HepG2 (cell line): ENCODE data around the gene SLC31A2. TPM values are rescaled to one million over a fixed set of nuclear protein-coding genes. Genes with fewer than 3 reads are reported as not detected.
A peak's percentile ranks its signal among the peaks of the same experiment; 100 is the strongest.

ENCODE experiments used
- BCL6 ChIP-seq: IDR thresholded peaks from 2 replicates; pipeline ENCODE4 v1.6.1; 2016; ENCODE audit warnings: missing genetic modification reagents, missing compliant biosample characterization
- BHLHE40 ChIP-seq: IDR thresholded peaks from 2 replicates; pipeline ENCODE4 v1.6.1; 2011; ENCODE audit warnings: low read length, improper control_type of control experiment
- ISL2 ChIP-seq: sonication (generic); formaldehyde crosslinking; IDR thresholded peaks from 2 replicates; pipeline ENCODE4 v1.5.0; 2020; ENCODE audit warnings: missing genetic modification reagents
- MAX ChIP-seq: IDR thresholded peaks from 2 replicates; pipeline ENCODE4 v1.6.1; 2012; ENCODE audit warnings: inconsistent platforms
- MLX ChIP-seq: IDR thresholded peaks from 2 replicates; pipeline ENCODE4 v1.6.1; 2016
- PRDM4 ChIP-seq: sonication (generic); formaldehyde crosslinking; IDR thresholded peaks from 2 replicates; pipeline ENCODE4 v1.9.0; 2021; ENCODE audit warnings: missing genetic modification reagents, borderline replicate concordance
- RXRA ChIP-seq: sonication (generic); formaldehyde crosslinking; IDR thresholded peaks from 2 replicates; pipeline ENCODE4 v1.5.1; 2020; ENCODE audit warnings: missing genetic modification reagents
- SOX6 ChIP-seq, 2 experiments: fragments of 450-650 bp in 1 of 2; sonication (generic) in 1 of 2; formaldehyde crosslinking in 1 of 2; IDR thresholded peaks; 2 replicates each; pipeline versions ENCODE4 v1.4.0 to v1.6.1; 2017 to 2020; ENCODE audit warnings: antibody characterized with exemption in 1 of 2, mild to moderate bottlenecking in 1 of 2, missing genetic modification reagents in 1 of 2
- TOPORS ChIP-seq: sonication (generic); formaldehyde crosslinking; IDR thresholded peaks from 2 replicates; pipeline ENCODE4 v1.8.0; 2023; ENCODE audit warnings: mild to moderate bottlenecking, missing genetic modification reagents
- XBP1 ChIP-seq: sonication (generic); formaldehyde crosslinking; IDR thresholded peaks from 2 replicates; pipeline ENCODE4 v1.5.0; 2020; ENCODE audit warnings: missing genetic modification reagents
- YY1 ChIP-seq: IDR thresholded peaks from 2 replicates; pipeline ENCODE4 v1.6.1; 2011; ENCODE audit warnings: low read length, low read depth, moderate library complexity, mild to moderate bottlenecking; ENCODE audit not compliant: insufficient read depth, insufficient replicate concordance
- ZBTB8A ChIP-seq: sonication (generic); formaldehyde crosslinking; IDR thresholded peaks from 2 replicates; pipeline ENCODE4 v1.4.0; 2020; ENCODE audit warnings: mild to moderate bottlenecking, low read depth, missing genetic modification reagents, borderline replicate concordance
- ZNF10 ChIP-seq: sonication (generic); formaldehyde crosslinking; IDR thresholded peaks from 2 replicates; pipeline ENCODE4 v1.4.0; 2020; ENCODE audit warnings: mild to moderate bottlenecking, low read depth, missing genetic modification reagents, borderline replicate concordance
- ZNF160 ChIP-seq: sonication (generic); formaldehyde crosslinking; IDR thresholded peaks from 2 replicates; pipeline ENCODE4 v1.8.0; 2022; ENCODE audit warnings: mild to moderate bottlenecking, inconsistent platforms, missing genetic modification reagents
- ZNF180 ChIP-seq: sonication (generic); formaldehyde crosslinking; IDR thresholded peaks from 2 replicates; pipeline ENCODE4 v1.4.0; 2020; ENCODE audit warnings: low read depth, missing genetic modification reagents, borderline replicate concordance
- ZNF280D ChIP-seq: sonication (generic); formaldehyde crosslinking; IDR thresholded peaks from 2 replicates; pipeline ENCODE4 v1.5.1; 2020; ENCODE audit warnings: mild to moderate bottlenecking, missing genetic modification reagents
- ZNF317 ChIP-seq: sonication (generic); formaldehyde crosslinking; IDR thresholded peaks from 2 replicates; pipeline ENCODE4 v1.5.0; 2020; ENCODE audit warnings: mild to moderate bottlenecking, missing genetic modification reagents
- ZNF572 ChIP-seq: sonication (generic); formaldehyde crosslinking; IDR thresholded peaks from 2 replicates; pipeline ENCODE4 v1.5.1; 2020; ENCODE audit warnings: mild to moderate bottlenecking, missing genetic modification reagents
- ZNF580 ChIP-seq: IDR thresholded peaks from 2 replicates; pipeline ENCODE4 v1.6.1; 2016; ENCODE audit warnings: low read depth, borderline replicate concordance
- ZNF629 ChIP-seq: sonication (generic); formaldehyde crosslinking; conservative IDR thresholded peaks from 2 replicates; pipeline ENCODE4 v1.5.0; 2020; ENCODE audit warnings: missing genetic modification reagents
- ZNF788 ChIP-seq: sonication (generic); formaldehyde crosslinking; IDR thresholded peaks from 2 replicates; pipeline ENCODE4 v1.5.0; 2020; ENCODE audit warnings: mild to moderate bottlenecking, missing genetic modification reagents, borderline replicate concordance
- ZSCAN9 ChIP-seq: IDR thresholded peaks from 2 replicates; pipeline ENCODE4 v1.6.1; 2016; ENCODE audit warnings: borderline replicate concordance
- polyA plus RNA-seq, 8 experiments: library from polyadenylated mRNA; depleted of rRNA in 3 of 8; stranded (reverse) in 7 of 8; unstranded in 1 of 8; fragments of >200 nt; fragmentation: Illumina TruSeq in 4 of 8; extraction: Trizol in 4 of 8; gene quantifications; 2 replicates each; pipeline versions ENCODE4 v1.2.1 to v1.2.3, GENCODE V29; 2011 to 2016; ENCODE audit warnings: low read depth in 4 of 8, missing spikeins in 1 of 8, mixed read lengths in 1 of 8; ENCODE audit not compliant: insufficient read depth in 1 of 8
- total RNA-seq, 5 experiments: library from RNA; depleted of rRNA; stranded (reverse); fragments of >200 nt; fragmentation: Illumina TruSeq; extraction: Trizol; gene quantifications; 2 replicates each; pipeline ENCODE4 v1.2.3, GENCODE V29; 2016; ENCODE audit warnings: low read depth in 1 of 5

The SLC31A2 gene
- total and polyA plus RNA-seq, 2 of the 13 experiments (the other 11 are each of a cell fraction or from before 2014, with no cell fraction given), result 9.3 to 10.2 TPM

- peak; percentile 37; the same call in 1 of the 2 replicates for TF ChIP-seq ZNF280D (CRISPR knock-in tag)
- no peak for TF ChIP-seq XBP1
- TF ChIP-seq MAX, result no peak
- no peak for TF ChIP-seq ZNF10 (CRISPR knock-in tag)
- TF ChIP-seq ZNF629 (CRISPR knock-in tag), result 0 out of 2 replicates have a peak, but pooled peaks have one; percentile 16
- TF ChIP-seq ZNF180, result no peak
- no peak for TF ChIP-seq YY1
- peak; percentile 91; the same call in 1 of the 2 replicates for TF ChIP-seq RXRA
- TF ChIP-seq BCL6 (CRISPR knock-in tag), result peak; percentile 37; the same call in 1 of the 2 replicates
- TF ChIP-seq SOX6 (IDR thresholded peaks at IDR 0.05), result no peak
- peak; percentile 99 for TF ChIP-seq SOX6 (CRISPR knock-in tag; IDR thresholded peaks at IDR 0.05)
- no peak for TF ChIP-seq ZNF572 (CRISPR knock-in tag)
- TF ChIP-seq BHLHE40, result 0 out of 2 replicates have a peak, but pooled peaks have one; percentile 6
- TF ChIP-seq ZNF788, result no peak; the same call in 1 of the 2 replicates
- no peak for TF ChIP-seq PRDM4 (CRISPR knock-in tag)
- TF ChIP-seq ZBTB8A (CRISPR knock-in tag), result no peak
- TF ChIP-seq ZNF317 (CRISPR knock-in tag), result no peak
- TF ChIP-seq ZNF160, result no peak
- TF ChIP-seq ZNF580 (CRISPR knock-in tag), result peak; percentile 84; the same call in 1 of the 2 replicates
- no peak for TF ChIP-seq TOPORS (CRISPR knock-in tag)
- peak; percentile 65; the same call in 1 of the 2 replicates for TF ChIP-seq MLX
- TF ChIP-seq ISL2 (CRISPR knock-in tag), result no peak
- peak; percentile 52; the same call in 1 of the 2 replicates for TF ChIP-seq ZSCAN9 (CRISPR knock-in tag)
These were observed 11.5 kb upstream of the SLC31A2 start (continued) for GRCh38 chr9:113139225-113139829.
